Prostate gland (tissue), 2 donors: Measurements from ENCODE around the gene PTPN1. TPM values are rescaled to one million over a fixed set of nuclear protein-coding genes. Genes with fewer than 3 reads are reported as not detected.

Source experiments
- DNase-seq: peaks from one replicate; pipeline ENCODE4 v3.0.0-alpha.2; 2019; ENCODE audit warnings: low spot score
- H3K27ac ChIP-seq, 2 donors: fragments of 200-600 bp; sonication (generic); 2 replicates each; pipeline ENCODE4 v1.5.1; 2017 to 2019
- H3K27me3 ChIP-seq: fragments of 200-600 bp; sonication (generic); replicated peaks from 2 replicates; pipeline ENCODE4 v1.5.1; 2019; ENCODE audit not compliant: insufficient read depth
- H3K36me3 ChIP-seq, 2 donors: fragments of 200-600 bp; sonication (generic); 1 replicate in 1 of 2; 2 replicates in 1 of 2; pipeline versions ENCODE4 v1.5.1 to v1.8.1; 2017 to 2019
- H3K4me1 ChIP-seq: fragments of 200-600 bp; sonication (generic); replicated peaks from 2 replicates; pipeline ENCODE4 v1.5.1; 2019
- H3K4me3 ChIP-seq, 2 donors: fragments of 200-600 bp; sonication (generic); 2 replicates each; pipeline ENCODE4 v1.5.1; 2017 to 2019
- H3K9me3 ChIP-seq: fragments of 200-600 bp; sonication (generic); 2 replicates; pipeline ENCODE4 v1.5.1; 2017
- POLR2A ChIP-seq: fragments of 450-650 bp; IDR thresholded peaks from one replicate; pipeline ENCODE4 v1.6.1; 2016; ENCODE audit warnings: antibody characterized with exemption, mild to moderate bottlenecking
- POLR2AphosphoS5 ChIP-seq: sonication (generic); formaldehyde crosslinking; IDR thresholded peaks from one replicate; pipeline ENCODE4 v1.6.1; 2017; ENCODE audit warnings: antibody characterized with exemption
- WGBS: methylation state at CpG from one replicate; pipeline ENCODE4 v1.1.5; 2018; 5-methylcytosine and 5-hydroxymethylcytosine counted together
- intact Hi-C: fragments of 100-400 bp; cut with DNase I; formaldehyde crosslinking; loops from one replicate; pipeline ENCODE4 v1.14.2; 2022
- total RNA-seq, 2 donors: library from RNA; depleted of rRNA; stranded (reverse); fragments of >200 nt; gene quantifications; one replicate each; pipeline ENCODE4 v1.1.0, GENCODE V29; 2016
- TF ChIP-seq, protein P1 (sequence below), 4 experiments: fragments of 200-600 bp in 2 of 4; fragments of 450-650 bp in 2 of 4; sonication (generic) in 2 of 4; IDR thresholded peaks; 1 replicate in 3 of 4; 2 replicates in 1 of 4; pipeline ENCODE4 v1.5.1; 2016 to 2019; ENCODE audit warnings: antibody characterized with exemption in 4 of 4, mild to moderate bottlenecking in 2 of 4, moderate library complexity in 2 of 4

Gene PTPN1
- total RNA-seq, 2 donors from 2014 or later: 28.5 to 46.6 TPM

DNA sequence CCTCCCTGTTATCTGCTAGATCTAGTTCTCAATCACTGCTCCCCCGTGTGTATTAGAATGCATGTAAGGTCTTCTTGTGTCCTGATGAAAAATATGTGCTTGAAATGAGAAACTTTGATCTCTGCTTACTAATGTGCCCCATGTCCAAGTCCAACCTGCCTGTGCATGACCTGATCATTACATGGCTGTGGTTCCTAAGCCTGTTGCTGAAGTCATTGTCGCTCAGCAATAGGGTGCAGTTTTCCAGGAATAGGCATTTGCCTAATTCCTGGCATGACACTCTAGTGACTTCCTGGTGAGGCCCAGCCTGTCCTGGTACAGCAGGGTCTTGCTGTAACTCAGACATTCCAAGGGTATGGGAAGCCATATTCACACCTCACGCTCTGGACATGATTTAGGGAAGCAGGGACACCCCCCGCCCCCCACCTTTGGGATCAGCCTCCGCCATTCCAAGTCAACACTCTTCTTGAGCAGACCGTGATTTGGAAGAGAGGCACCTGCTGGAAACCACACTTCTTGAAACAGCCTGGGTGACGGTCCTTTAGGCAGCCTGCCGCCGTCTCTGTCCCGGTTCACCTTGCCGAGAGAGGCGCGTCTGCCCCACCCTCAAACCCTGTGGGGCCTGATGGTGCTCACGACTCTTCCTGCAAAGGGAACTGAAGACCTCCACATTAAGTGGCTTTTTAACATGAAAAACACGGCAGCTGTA lies 73.4 kb downstream of the PTPN1 start:
- intact Hi-C loops: loop anchor here (10.0 kb wide), 1 partner anchor 459 kb away; no protein-coding TSS in a partner anchor
- Histone ChIP-seq H3K4me3 (no peak overlapping the region), H3K27ac (no peak overlapping the region), H3K36me3 (peaks cover 4 to 20% of the 10 kb centered on the region in 2 donors), H3K27me3 (no peaks in the 10 kb centered on the region), H3K9me3 (no peaks in the 10 kb centered on the region), H3K4me1 (peaks cover 14% of the 10 kb centered on the region)
- TF ChIP-seq POLR2A (no peak), POLR2AphosphoS5 (no peak)
- TF ChIP-seq, protein P1, sequence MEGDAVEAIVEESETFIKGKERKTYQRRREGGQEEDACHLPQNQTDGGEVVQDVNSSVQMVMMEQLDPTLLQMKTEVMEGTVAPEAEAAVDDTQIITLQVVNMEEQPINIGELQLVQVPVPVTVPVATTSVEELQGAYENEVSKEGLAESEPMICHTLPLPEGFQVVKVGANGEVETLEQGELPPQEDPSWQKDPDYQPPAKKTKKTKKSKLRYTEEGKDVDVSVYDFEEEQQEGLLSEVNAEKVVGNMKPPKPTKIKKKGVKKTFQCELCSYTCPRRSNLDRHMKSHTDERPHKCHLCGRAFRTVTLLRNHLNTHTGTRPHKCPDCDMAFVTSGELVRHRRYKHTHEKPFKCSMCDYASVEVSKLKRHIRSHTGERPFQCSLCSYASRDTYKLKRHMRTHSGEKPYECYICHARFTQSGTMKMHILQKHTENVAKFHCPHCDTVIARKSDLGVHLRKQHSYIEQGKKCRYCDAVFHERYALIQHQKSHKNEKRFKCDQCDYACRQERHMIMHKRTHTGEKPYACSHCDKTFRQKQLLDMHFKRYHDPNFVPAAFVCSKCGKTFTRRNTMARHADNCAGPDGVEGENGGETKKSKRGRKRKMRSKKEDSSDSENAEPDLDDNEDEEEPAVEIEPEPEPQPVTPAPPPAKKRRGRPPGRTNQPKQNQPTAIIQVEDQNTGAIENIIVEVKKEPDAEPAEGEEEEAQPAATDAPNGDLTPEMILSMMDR (IDR thresholded peaks at IDR 0.05): no peak
- no peak for DNase-seq
- 78% methylated on average over 15 of the region's 15 CpGs for WGBS

DNA sequence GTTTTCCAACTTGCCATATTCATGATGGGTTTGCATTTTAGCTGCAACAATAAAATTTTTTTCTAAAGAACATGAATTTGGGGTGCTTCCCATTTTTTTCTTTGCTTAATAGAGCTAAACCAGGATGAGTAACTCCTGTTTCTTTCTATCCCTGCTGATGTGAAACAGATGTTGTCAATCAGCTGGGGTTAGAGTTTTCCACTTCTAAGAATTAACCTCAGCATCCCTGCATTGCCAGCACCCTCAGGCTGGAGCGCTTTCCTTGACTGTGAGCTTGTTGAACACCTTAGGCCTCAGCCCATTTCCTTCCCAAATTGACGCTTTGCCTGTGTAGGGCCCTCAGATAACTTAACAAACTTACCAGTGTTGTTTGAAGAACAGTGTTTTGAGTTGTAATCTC lies 74.5 kb downstream of the PTPN1 start:
- TF ChIP-seq, protein P1 (IDR thresholded peaks at IDR 0.05): no peak
- no peak for TF ChIP-seq POLR2AphosphoS5
- no peak for TF ChIP-seq POLR2A
- no peak for DNase-seq

DNA sequence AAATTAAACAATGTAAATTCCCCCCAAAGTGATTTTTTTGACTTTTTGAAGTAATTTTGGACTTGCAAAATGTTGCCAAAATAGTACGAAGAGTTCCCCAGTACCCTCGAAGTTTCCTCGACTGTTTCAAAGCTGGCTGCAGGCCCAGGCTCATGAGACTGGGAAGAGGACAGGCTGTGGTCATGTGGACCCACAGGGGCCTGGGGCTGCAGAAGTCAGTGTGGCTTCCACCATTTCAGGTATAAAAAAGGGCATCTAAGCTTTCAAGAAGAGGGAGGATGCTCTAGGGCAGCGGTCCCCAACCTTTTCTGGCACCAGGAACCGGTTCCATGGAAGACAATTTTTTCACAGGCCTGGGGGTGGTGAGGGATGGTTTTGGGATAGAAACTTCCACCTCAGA lies 75.0 kb downstream of the PTPN1 start:
- Histone ChIP-seq H3K27ac (no peak overlapping the region), H3K36me3 (peaks cover 0 to 8% of the 10 kb centered on the region in 2 donors), H3K4me1 (peaks cover 14% of the 10 kb centered on the region), H3K4me3 (no peak overlapping the region), H3K27me3 (no peaks in the 10 kb centered on the region), H3K9me3 (no peaks in the 10 kb centered on the region)
- DNase-seq: no peak
- TF ChIP-seq POLR2AphosphoS5: no peak
- no peak for TF ChIP-seq POLR2A
- TF ChIP-seq, protein P1 (IDR thresholded peaks at IDR 0.05): no peak
- WGBS: 75% methylated on average over 5 of the region's 5 CpGs
- intact Hi-C loops: loop anchor here (10.0 kb wide), 1 partner anchor 460 kb away; no protein-coding TSS in a partner anchor

More for the DNA sequence above, 74.5 kb downstream of the PTPN1 start:
- no peaks in the 10 kb centered on the region for H3K27me3 ChIP-seq
- no peak overlapping the region for H3K4me3 ChIP-seq
- WGBS: 91% methylated on average over 2 of the region's 2 CpGs
- peaks cover 1 to 11% of the 10 kb centered on the region in 2 donors for H3K36me3 ChIP-seq
- intact Hi-C loops: loop anchor here (10.0 kb wide), 1 partner anchor 460 kb away; no protein-coding TSS in a partner anchor
- H3K9me3 ChIP-seq: no peaks in the 10 kb centered on the region
- peaks cover 14% of the 10 kb centered on the region for H3K4me1 ChIP-seq
- no peak overlapping the region for H3K27ac ChIP-seq

DNA sequence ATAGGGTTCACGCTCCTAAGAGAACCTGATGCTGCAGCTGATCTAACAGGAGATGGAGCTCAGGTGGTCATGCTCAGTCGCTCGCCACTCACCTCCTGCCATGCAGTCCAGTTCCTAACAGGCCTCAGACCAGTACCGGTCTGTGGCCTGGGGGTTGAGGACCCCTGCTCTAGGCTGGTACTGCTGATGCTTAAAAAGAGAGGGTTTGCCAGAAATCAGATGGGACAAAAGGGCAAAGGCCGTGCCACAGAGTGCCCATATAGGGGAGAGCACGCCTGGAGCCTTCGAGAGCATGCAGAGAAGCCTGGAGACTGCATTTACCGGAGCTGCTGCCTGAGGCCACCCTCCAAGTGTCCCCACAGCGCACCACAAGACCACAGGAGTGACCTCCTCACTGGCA lies 75.5 kb downstream of the PTPN1 start:
- intact Hi-C loops: loop anchor here (10.0 kb wide), 1 partner anchor 461 kb away; no protein-coding TSS in a partner anchor
- H3K27me3 ChIP-seq: no peaks in the 10 kb centered on the region
- no peak overlapping the region for H3K4me3 ChIP-seq
- WGBS: 89% methylated on average over 9 of the region's 9 CpGs
- H3K27ac ChIP-seq: no peak overlapping the region
- DNase-seq: no peak
- peaks cover 0 to 8% of the 10 kb centered on the region in 2 donors for H3K36me3 ChIP-seq
- H3K9me3 ChIP-seq: no peaks in the 10 kb centered on the region
- TF ChIP-seq POLR2A: no peak
- TF ChIP-seq POLR2AphosphoS5: no peak
- TF ChIP-seq, protein P1 (IDR thresholded peaks at IDR 0.05): no peak
- peaks cover 14% of the 10 kb centered on the region for H3K4me1 ChIP-seq
